ENCODE data around the gene MRM2.

The MRM2 gene

DNA sequence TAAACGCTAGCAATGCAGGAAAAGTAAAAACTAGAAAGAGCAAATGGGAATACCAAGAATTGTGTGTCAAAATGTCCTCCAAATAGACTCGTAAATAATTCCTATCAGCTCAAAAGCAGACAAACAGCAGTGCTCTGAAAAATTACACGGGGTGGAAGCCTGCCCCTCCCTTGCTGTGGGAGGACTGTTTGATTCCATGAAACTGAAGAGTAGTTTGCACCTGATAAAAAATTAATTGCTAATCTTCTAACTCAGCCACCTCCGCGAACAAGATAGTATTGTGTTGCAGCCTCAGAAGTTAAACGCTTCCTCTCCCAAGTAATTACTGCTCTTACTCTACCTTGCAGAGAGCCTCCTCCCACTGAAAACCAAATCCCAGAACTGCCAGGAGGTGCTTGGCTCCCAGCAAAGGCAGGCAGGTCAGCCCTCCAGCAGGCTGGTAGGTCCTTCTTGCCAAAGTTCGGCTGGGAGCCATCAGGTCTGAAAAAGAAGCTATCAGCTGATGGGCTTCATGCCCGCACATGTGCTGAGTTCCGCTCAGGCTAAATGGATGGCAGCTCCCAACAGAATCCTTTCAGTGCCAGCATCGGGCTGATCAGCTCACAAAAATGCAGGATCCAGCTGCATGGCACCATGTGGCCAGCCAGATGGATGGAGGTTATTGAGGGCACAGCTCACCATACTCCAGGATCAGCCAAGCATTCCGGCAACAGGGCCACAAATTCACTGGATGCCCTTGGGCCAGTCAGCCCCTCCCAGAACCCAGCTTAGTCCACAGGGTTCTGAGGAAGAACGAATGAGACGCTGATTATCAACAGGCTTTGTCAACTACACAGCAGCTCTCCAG is 46.4 kb downstream of the MRM2 start:
- FAIRE-seq (no peak), DNase-seq (ENCODE audit: extremely low spot score, insufficient read length, low read depth) (no peak)

DNA sequence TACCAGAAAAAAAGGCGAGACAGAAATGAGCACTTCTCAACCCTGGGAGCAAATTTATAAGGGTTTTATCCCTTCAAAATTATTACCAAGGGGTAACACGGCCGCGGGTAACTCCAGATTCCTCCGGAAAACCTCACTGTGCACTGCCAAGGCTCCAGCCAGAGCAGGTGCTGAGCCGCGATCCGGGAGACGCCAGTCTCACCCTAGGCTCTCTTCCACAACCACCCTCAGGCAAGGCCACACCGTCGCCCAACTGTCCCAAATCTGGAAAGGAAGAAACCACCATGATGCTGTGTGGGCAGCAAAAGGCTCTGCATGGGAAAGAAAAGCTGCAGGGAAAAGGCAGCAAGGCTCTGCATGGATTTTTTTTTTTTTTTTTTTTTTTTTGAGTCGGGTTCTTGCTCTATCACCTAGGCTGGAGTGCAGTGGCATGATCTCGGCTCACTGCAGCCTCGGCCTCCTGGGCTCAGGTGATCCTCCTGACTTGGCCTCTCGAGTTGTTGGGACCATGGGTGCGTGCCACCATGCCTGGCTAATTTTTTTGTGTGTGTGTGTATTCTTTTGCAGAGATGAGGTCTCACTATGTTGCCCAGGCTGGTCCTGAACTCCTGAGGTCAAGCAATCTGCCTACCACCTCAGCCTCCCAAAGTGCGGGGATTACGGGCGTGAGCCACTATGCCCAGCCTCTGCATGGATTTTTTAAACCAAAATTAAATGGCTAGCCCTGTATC is 48.3 kb downstream of the MRM2 start:
- no peak for FAIRE-seq
- no peak for DNase-seq (ENCODE audit: extremely low spot score, insufficient read length, low read depth)

DNA sequence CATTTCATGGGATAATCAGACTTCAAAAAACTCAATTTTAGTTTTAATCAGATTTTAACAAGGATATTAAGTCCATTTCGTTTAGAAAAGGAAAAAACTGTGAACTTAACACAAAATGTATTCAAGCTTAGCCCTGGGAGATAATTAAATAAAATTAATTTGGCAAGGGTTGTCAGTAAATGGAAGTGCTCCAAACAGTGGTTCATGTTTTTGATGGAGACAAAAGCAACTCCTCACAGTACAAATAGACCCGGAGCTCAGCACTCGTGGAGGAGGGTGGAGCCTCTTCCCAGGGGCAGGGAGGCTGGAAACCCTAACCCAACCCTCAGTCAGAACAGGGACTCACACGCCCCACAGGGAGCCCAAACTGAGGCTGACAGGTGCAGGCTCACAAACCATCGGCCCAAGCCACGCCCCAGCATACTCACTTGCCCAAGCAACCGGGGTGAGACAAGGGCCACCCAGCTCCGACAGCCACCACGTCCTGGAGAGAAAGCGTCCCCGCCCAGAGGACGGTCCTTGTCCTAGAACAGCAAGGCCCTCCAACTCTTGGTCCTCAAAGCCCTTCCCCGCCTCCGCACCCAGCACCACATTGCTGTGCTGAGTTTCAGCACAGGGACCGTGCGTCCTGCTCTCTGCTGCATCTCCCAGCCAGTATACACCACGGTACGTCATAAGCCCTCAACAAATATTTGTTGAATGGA is 49.0 kb downstream of the MRM2 start:
- FAIRE-seq (no peak), DNase-seq (ENCODE audit: extremely low spot score, insufficient read length, low read depth) (no peak)

DNA sequence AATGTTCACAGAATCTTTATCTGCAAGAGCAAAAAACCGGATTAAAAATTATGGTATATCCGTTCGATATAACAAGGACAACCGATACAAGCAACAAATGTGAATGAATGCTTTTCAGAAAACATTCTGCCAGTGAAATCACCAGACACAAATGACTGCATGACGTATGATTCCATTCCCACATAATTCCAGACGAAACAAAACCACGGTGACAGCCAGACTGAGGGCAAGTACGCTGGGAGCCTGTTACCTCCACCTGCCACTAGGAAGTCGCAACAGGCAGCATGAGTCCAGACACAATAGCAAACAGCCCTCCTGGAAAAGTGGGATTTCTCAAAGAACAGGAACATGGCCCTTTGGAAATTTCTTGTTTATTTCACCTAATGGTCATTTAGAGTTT is 51.0 kb downstream of the MRM2 start:
- no peak for FAIRE-seq

DNA sequence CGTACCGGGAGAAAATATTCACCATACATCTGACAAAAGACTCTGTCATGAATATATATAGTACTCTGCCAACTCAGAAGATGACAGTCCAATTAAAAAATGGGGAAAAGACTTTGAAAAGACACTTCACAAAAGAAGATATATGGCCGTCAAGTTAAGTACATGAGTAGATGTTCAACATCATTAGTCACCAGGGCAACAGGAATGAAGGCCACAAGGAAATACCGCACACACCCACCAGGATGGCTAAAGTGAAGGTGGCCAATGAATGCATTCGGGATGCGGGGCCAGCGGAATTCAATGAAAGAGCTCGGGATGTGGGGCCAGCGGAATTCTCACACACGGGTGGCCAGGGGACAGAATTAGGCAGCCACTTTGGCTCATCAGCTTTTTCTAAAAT is 51.5 kb downstream of the MRM2 start:
- DNase-seq (ENCODE audit: extremely low spot score, insufficient read length, low read depth) = no peak
- no peak for FAIRE-seq

More for the DNA sequence above, 51.0 kb downstream of the MRM2 start:
- no peak for DNase-seq (ENCODE audit: extremely low spot score, insufficient read length, low read depth)

DNA sequence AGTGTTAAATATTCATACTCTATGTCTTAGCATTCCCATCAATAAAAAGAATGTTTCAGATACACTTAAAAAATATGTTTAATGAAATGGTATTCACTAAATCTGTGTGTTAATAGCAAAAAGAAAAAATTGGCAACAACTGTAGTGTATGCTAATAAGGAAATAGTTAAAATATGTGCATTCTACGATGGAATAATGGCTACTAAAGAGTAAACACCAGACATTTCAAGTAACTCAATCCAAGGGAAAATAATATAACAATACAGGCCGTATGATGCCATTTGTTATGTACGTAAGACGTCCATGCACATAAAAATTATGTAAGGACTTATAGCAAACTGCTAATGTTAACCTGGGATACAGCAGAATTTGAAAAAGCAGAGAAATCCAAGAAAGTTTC is 55.8 kb downstream of the MRM2 start:
- FAIRE-seq (no peak), DNase-seq (ENCODE audit: extremely low spot score, insufficient read length, low read depth) (no peak)

DNA sequence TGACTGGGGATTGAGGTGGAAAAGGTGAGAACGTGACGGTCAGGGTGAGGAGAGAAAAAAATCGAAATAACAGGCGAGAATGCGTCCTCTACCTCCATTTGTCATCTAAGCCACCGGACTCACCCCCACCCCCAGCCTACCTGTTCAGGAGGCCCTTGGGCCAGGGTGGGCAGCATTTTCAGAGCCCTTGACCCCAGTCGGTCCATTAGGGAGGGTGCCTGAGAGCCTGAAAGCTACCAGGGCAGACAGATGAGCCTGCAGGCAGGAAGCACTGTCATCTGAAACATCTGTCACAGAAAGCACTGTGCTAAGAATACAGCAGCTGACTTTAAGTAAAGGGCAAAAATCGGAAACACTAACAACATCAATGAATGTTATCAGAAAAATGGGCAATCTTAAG is 56.3 kb downstream of the MRM2 start:
- FAIRE-seq = no peak
- no peak for DNase-seq (ENCODE audit: extremely low spot score, insufficient read length, low read depth)
